Measurements from ENCODE around the gene ZNF41. TPM values are rescaled to one million over a fixed set of nuclear protein-coding genes. Genes with fewer than 3 reads are reported as not detected.

Gene ZNF41
- polyA plus RNA-seq, 2 donors = 2.2 to 2.3 TPM

DNA sequence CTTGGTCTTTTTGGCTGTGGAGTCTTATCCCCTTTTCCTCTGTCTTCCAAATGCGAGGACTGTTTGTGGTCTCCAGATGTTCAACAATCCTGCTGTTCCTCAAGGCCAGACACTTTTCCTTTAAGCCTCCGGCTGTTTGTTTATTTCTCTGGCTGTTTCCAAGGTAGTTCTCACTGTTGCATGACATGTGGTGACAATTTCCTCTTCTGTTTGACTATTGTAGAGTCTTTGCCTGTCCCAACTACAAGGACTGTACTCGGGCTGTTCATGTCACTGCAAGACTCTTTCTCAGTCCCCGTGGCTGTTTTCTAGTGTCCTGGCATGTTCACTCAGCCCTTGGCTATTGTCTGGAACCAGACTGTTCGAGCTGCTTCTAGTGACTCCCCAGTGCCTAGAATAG, 62.1 kb downstream of the ZNF41 start:
- 35 to 52% methylated on average over 5 of the region's 5 CpGs for WGBS, 2 donors
- H3K27me3 ChIP-seq (ENCODE audit: control insufficient read depth in 1 of 2, insufficient read depth in 2 of 2, low read length in 2 of 2) = no peaks in the 10 kb centered on the region
- H3K36me3 ChIP-seq (ENCODE audit: control insufficient read depth in 2 of 2, insufficient read depth in 2 of 2, low read length in 1 of 2) = no peaks in the 10 kb centered on the region

DNA sequence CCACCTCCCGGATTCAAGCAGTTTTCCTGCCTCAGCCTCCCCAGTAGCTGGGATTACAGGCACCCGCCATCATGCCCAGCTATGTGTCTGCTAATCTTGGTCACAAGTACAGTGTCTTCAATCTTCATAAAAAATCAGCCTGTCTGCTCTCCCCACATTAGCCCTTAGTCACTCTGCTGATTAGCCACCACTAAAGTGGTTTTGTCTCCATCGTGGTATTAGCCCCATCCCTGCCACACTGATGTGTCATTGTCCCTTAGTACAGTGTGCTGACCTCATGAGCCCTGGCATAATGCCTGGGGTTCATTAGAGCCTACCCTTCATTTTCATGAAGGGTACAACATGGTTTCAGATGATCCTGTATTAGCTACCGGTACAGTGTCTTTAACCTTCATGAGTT, 62.8 kb downstream of the ZNF41 start:
- no peaks in the 10 kb centered on the region for H3K36me3 ChIP-seq (ENCODE audit: control insufficient read depth in 2 of 2, insufficient read depth in 2 of 2, low read length in 1 of 2)
- no peaks in the 10 kb centered on the region for H3K4me1 ChIP-seq (ENCODE audit: control insufficient read depth in 2 of 2, insufficient read depth in 2 of 2, low read length in 1 of 2)
- H3K9me3 ChIP-seq (ENCODE audit: control insufficient read depth in 2 of 2, insufficient read depth in 1 of 2, low read depth in 1 of 2, low read length in 1 of 2) = peaks cover 0 to 5% of the 10 kb centered on the region in 2 donors
- no peak overlapping the region for H3K27ac ChIP-seq (ENCODE audit: low read depth in 2 of 2, low read length in 1 of 2)
- 82 to 91% methylated on average over 4 of the region's 4 CpGs for WGBS, 2 donors
- no peak overlapping the region for H3K4me3 ChIP-seq (ENCODE audit: low read depth in 1 of 2, low read length in 2 of 2)
- no peaks in the 10 kb centered on the region for H3K27me3 ChIP-seq (ENCODE audit: control insufficient read depth in 1 of 2, insufficient read depth in 2 of 2, low read length in 2 of 2)

More for the DNA sequence above, 62.1 kb downstream of the ZNF41 start:
- Histone ChIP-seq H3K4me3 (ENCODE audit: low read depth in 1 of 2, low read length in 2 of 2) (no peak overlapping the region), H3K27ac (ENCODE audit: low read depth in 2 of 2, low read length in 1 of 2) (no peak overlapping the region), H3K9me3 (ENCODE audit: control insufficient read depth in 2 of 2, insufficient read depth in 1 of 2, low read depth in 1 of 2, low read length in 1 of 2) (peaks cover 0 to 5% of the 10 kb centered on the region in 2 donors), H3K4me1 (ENCODE audit: control insufficient read depth in 2 of 2, insufficient read depth in 2 of 2, low read length in 1 of 2) (no peaks in the 10 kb centered on the region)

- peaks cover 0 to 20% of the 10 kb centered on the region in 2 donors for H3K9me3 ChIP-seq (ENCODE audit: control insufficient read depth in 2 of 2, insufficient read depth in 1 of 2, low read depth in 1 of 2, low read length in 1 of 2)
- no peak overlapping the region for H3K27ac ChIP-seq (ENCODE audit: low read depth in 2 of 2, low read length in 1 of 2)
- no peaks in the 10 kb centered on the region for H3K4me1 ChIP-seq (ENCODE audit: control insufficient read depth in 2 of 2, insufficient read depth in 2 of 2, low read length in 1 of 2)
- no peaks in the 10 kb centered on the region for H3K36me3 ChIP-seq (ENCODE audit: control insufficient read depth in 2 of 2, insufficient read depth in 2 of 2, low read length in 1 of 2)
- no peaks in the 10 kb centered on the region for H3K27me3 ChIP-seq (ENCODE audit: control insufficient read depth in 1 of 2, insufficient read depth in 2 of 2, low read length in 2 of 2)
- 89 to 92% methylated on average over 8 of the region's 8 CpGs for WGBS, 2 donors
- H3K4me3 ChIP-seq (ENCODE audit: low read depth in 1 of 2, low read length in 2 of 2) = no peak overlapping the region
These were observed 69.8 kb downstream of the ZNF41 start for GRCh38 chrX:47413179-47413594.

Other genes starting within 250 kb of the ZNF41 start
- gene ZNF157, start 112.6 kb downstream of the ZNF41 start, polyA plus RNA-seq = under 1 TPM; 0.08 to 0.10 TPM
- gene ARAF, start 78.0 kb upstream of the ZNF41 start, polyA plus RNA-seq = 10 to 100 TPM; 20.9 to 24.3 TPM
- 10 to 100 TPM; 27.7 to 52.6 TPM for gene TIMP1, start 99.2 kb upstream of the ZNF41 start, polyA plus RNA-seq
- under 1 TPM; 0.08 to 0.14 TPM for gene SYN1, start 136.6 kb upstream of the ZNF41 start, polyA plus RNA-seq
- gene CFP, start 146.7 kb upstream of the ZNF41 start, polyA plus RNA-seq = 1 to 10 TPM in 1 of 2 donors, under 1 TPM in 1; 0.77 to 3.6 TPM
- gene ELK1, start 167.3 kb upstream of the ZNF41 start, polyA plus RNA-seq = 10 to 100 TPM in 1 of 2 donors, 1 to 10 TPM in 1; 6.2 to 13.3 TPM
- 100 to 1,000 TPM in 1 of 2 donors, 10 to 100 TPM in 1; 77.6 to 121 TPM for gene UXT, start 176.0 kb upstream of the ZNF41 start, polyA plus RNA-seq

All from esophagus (tissue), 2 donors.